Ectodermal cell (in vitro differentiated cells): ENCODE results near the gene MYO5B.
"Not testable (repeated sequence)": the region's sequence is repeated elsewhere in the genome, so short reads cannot be mapped to it uniquely, and the experiment has no call there.

Experiments
- H3K27ac ChIP-seq: 2 replicates; pipeline ENCODE4 v1.7.0; 2013; ENCODE audit warnings: mild to moderate bottlenecking, low read depth, low read length; ENCODE audit not compliant: insufficient read depth, poor library complexity, severe bottlenecking
- H3K27me3 ChIP-seq: 2 replicates; pipeline ENCODE4 v1.7.0; 2013; ENCODE audit warnings: mild to moderate bottlenecking, low read length; ENCODE audit not compliant: insufficient read depth, control insufficient read depth, poor library complexity, severe bottlenecking
- H3K36me3 ChIP-seq: one replicate; pipeline ENCODE4 v1.7.0; 2013; ENCODE audit warnings: low read length; ENCODE audit not compliant: control insufficient read depth, insufficient read depth
- H3K4me1 ChIP-seq: one replicate; pipeline ENCODE4 v1.7.0; 2013; ENCODE audit warnings: low read length; ENCODE audit not compliant: control insufficient read depth, insufficient read depth
- H3K4me3 ChIP-seq: 2 replicates; pipeline ENCODE4 v1.7.0; 2013; ENCODE audit warnings: low read depth, low read length, control low read depth; ENCODE audit not compliant: insufficient read depth
- H3K9me3 ChIP-seq: 2 replicates; pipeline ENCODE4 v1.7.0; 2013; ENCODE audit warnings: mild to moderate bottlenecking, low read length, moderate library complexity; ENCODE audit not compliant: control insufficient read depth
- WGBS, 2 experiments: methylation state at CpG; one replicate each; pipeline ENCODE4 v1.1.7; 2013; ENCODE audit warnings: missing lambda C conversion rate in 2 of 2; 5-methylcytosine and 5-hydroxymethylcytosine counted together

The MYO5B gene

GRCh38 chr18:49839012-49839411, 355.9 kb downstream of the MYO5B start:
- no peaks in the 10 kb centered on the region for H3K4me1 ChIP-seq
- no peaks in the 10 kb centered on the region for H3K27me3 ChIP-seq
- WGBS, 2 experiments = 96 to 97% methylated on average over 8 of the region's 8 CpGs
- H3K27ac ChIP-seq = no peak overlapping the region
- no peak overlapping the region for H3K4me3 ChIP-seq
- no peaks in the 10 kb centered on the region for H3K9me3 ChIP-seq
- no peaks in the 10 kb centered on the region for H3K36me3 ChIP-seq

GRCh38 chr18:49838381-49838780, 356.6 kb downstream of the MYO5B start:
- WGBS, 2 experiments = 94 to 98% methylated on average over 4 of the region's 4 CpGs
- Histone ChIP-seq H3K4me1 (no peaks in the 10 kb centered on the region), H3K9me3 (no peaks in the 10 kb centered on the region), H3K36me3 (no peaks in the 10 kb centered on the region), H3K27me3 (no peaks in the 10 kb centered on the region), H3K27ac (no peak overlapping the region), H3K4me3 (no peak overlapping the region)

- Histone ChIP-seq H3K4me3 (no peak overlapping the region), H3K36me3 (no peaks in the 10 kb centered on the region), H3K27me3 (no peaks in the 10 kb centered on the region), H3K4me1 (no peaks in the 10 kb centered on the region), H3K9me3 (no peaks in the 10 kb centered on the region), H3K27ac (no peak overlapping the region)
- 84 to 88% methylated on average over 5 of the region's 5 CpGs for WGBS, 2 experiments
These were observed 357.1 kb downstream of the MYO5B start for GRCh38 chr18:49837889-49838288.

- not testable (repeated sequence) for H3K4me1 ChIP-seq, H3K27me3 ChIP-seq, H3K36me3 ChIP-seq, H3K27ac ChIP-seq, H3K9me3 ChIP-seq, H3K4me3 ChIP-seq
- WGBS, 2 experiments = 93 to 95% methylated on average over 9 of the region's 9 CpGs
These were observed 357.6 kb downstream of the MYO5B start for GRCh38 chr18:49837316-49837835.

GRCh38 chr18:49835405-49835804, 359.5 kb downstream of the MYO5B start:
- no peak overlapping the region for H3K27ac ChIP-seq
- H3K27me3 ChIP-seq = no peaks in the 10 kb centered on the region
- H3K9me3 ChIP-seq = no peaks in the 10 kb centered on the region
- no peak overlapping the region for H3K4me3 ChIP-seq
- H3K4me1 ChIP-seq = no peaks in the 10 kb centered on the region
- 87 to 88% methylated on average over 2 of the region's 2 CpGs for WGBS, 2 experiments
- no peaks in the 10 kb centered on the region for H3K36me3 ChIP-seq

GRCh38 chr18:49834258-49834657, 360.7 kb downstream of the MYO5B start:
- H3K4me1 ChIP-seq = no peaks in the 10 kb centered on the region
- no peaks in the 10 kb centered on the region for H3K36me3 ChIP-seq
- H3K9me3 ChIP-seq = no peaks in the 10 kb centered on the region
- H3K27ac ChIP-seq = no peak overlapping the region
- no peak overlapping the region for H3K4me3 ChIP-seq
- H3K27me3 ChIP-seq = no peaks in the 10 kb centered on the region
- WGBS, 2 experiments = 92 to 95% methylated on average over 3 of the region's 3 CpGs

- Histone ChIP-seq H3K27ac (no peak overlapping the region), H3K9me3 (no peaks in the 10 kb centered on the region), H3K4me3 (no peak overlapping the region), H3K36me3 (no peaks in the 10 kb centered on the region), H3K27me3 (no peaks in the 10 kb centered on the region), H3K4me1 (no peaks in the 10 kb centered on the region)
- WGBS, 2 experiments = 81 to 89% methylated on average over 4 of the region's 4 CpGs
These were observed 361.1 kb downstream of the MYO5B start for GRCh38 chr18:49833814-49834213.

GRCh38 chr18:49832221-49832647, 362.7 kb downstream of the MYO5B start:
- Histone ChIP-seq H3K27ac (no peak overlapping the region), H3K4me1 (no peaks in the 10 kb centered on the region), H3K9me3 (no peaks in the 10 kb centered on the region), H3K27me3 (no peaks in the 10 kb centered on the region), H3K4me3 (no peak overlapping the region), H3K36me3 (no peaks in the 10 kb centered on the region)
- WGBS, 2 experiments = 90 to 92% methylated on average over 2 of the region's 2 CpGs

- Histone ChIP-seq H3K4me3 (no peak overlapping the region), H3K4me1 (no peaks in the 10 kb centered on the region), H3K9me3 (no peaks in the 10 kb centered on the region), H3K36me3 (no peaks in the 10 kb centered on the region), H3K27ac (no peak overlapping the region), H3K27me3 (no peaks in the 10 kb centered on the region)
- WGBS, 2 experiments = 95 to 100% methylated on average over 1 of the region's 1 CpG
These were observed 367.0 kb downstream of the MYO5B start for GRCh38 chr18:49827996-49828395.

GRCh38 chr18:49819823-49820671, 374.9 kb downstream of the MYO5B start:
- H3K4me3 ChIP-seq = no peak overlapping the region
- no peaks in the 10 kb centered on the region for H3K36me3 ChIP-seq
- H3K27me3 ChIP-seq = no peaks in the 10 kb centered on the region
- no peaks in the 10 kb centered on the region for H3K9me3 ChIP-seq
- H3K4me1 ChIP-seq = no peaks in the 10 kb centered on the region
- no peak overlapping the region for H3K27ac ChIP-seq
- WGBS, 2 experiments = 94 to 95% methylated on average over 5 of the region's 5 CpGs
